ENCODE results near the gene NREP.
"Not testable (repeated sequence)": the region's sequence is repeated elsewhere in the genome, so short reads cannot be mapped to it uniquely, and the experiment has no call there.

The NREP gene

DNA sequence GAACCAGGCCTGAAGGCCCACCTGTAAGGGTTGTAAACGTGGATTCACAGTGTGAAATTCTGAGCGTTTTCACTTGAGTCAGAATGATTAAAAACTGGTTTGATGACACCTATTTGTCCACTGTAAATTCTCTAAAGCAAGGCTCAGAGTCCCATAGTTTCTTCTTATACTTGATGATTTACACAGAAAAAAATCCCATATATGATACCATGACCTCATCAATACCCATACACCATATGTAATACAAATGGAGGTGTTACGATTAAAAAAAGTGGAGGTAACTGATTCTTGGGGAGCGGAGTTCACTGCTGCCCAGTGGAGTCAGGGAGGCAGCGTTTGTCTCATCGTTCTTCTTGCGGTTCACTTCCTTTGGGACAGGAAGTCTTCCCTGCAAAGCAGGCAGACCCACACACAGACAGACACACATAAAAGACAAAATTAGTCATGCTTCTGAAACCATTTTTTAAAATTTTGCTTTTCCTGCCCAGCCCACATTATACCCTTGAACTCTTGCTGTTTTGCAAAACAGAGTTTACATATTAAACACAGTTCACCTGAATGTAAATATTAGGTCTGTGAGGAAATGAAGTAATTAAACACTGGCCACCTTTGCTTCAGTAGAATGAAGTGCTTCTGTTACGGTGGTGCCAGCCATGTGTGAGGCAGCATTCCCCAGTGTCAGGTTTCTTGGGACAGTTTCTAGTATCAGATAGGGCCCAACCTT lies 26.2 kb downstream of the NREP start:
- Histone ChIP-seq H3K4me3 (ENCODE audit: insufficient read length, low read depth) (no peak overlapping the region), H3K9me3 (ENCODE audit: insufficient read depth, low read length) (no peaks in the 10 kb centered on the region), H3K36me3 (ENCODE audit: insufficient read depth, insufficient read length, low read length) (peaks cover 53% of the 10 kb centered on the region), H3K9ac (ENCODE audit: insufficient read length, low read depth) (no peak overlapping the region), H3K27me3 (ENCODE audit: insufficient read depth, insufficient read length) (no peaks in the 10 kb centered on the region), H3K4me1 (ENCODE audit: insufficient read depth, insufficient read length) (no peaks in the 10 kb centered on the region)
- TF ChIP-seq YY1 (IDR thresholded peaks at IDR 0.05; ENCODE audit: insufficient read depth, insufficient read length) = no peak
- no peak for TF ChIP-seq ZNF274 (IDR thresholded peaks at IDR 0.05; ENCODE audit: low read depth, low read length)
- TF ChIP-seq SUZ12 (IDR thresholded peaks at IDR 0.05; ENCODE audit: extremely low read depth, insufficient read depth, insufficient read length) = no peak
- DNase-seq (ENCODE audit: low read depth, low spot score) = no peak

DNA sequence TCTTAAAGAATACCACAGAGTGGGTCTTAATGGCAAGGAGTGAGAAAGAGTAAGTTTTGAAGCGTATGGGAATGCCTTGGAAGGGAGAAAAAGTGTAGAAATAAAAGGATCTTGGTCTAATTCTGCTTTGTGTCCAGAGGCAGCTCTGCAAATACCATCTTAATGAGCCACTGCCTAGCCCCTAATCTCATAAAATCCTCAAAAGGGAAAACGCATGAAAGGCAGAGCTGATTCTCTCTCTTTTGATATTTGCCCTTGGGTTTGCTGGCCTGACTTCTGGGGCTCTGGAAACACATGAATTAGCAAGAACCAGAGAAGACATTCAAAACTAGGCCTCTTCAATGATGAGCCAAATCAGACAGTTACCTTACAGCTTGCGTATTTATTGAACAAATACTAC lies 28.1 kb downstream of the NREP start:
- Histone ChIP-seq H3K27me3 (ENCODE audit: insufficient read depth, insufficient read length) (no peaks in the 10 kb centered on the region), H3K4me3 (ENCODE audit: insufficient read length, low read depth) (no peak overlapping the region), H3K4me1 (ENCODE audit: insufficient read depth, insufficient read length) (no peaks in the 10 kb centered on the region), H3K36me3 (ENCODE audit: insufficient read depth, insufficient read length, low read length) (peaks cover 44% of the 10 kb centered on the region), H3K9ac (ENCODE audit: insufficient read length, low read depth) (no peak overlapping the region), H3K9me3 (ENCODE audit: insufficient read depth, low read length) (no peaks in the 10 kb centered on the region)
- TF ChIP-seq SUZ12 (IDR thresholded peaks at IDR 0.05; ENCODE audit: extremely low read depth, insufficient read depth, insufficient read length) = no peak
- no peak for TF ChIP-seq YY1 (IDR thresholded peaks at IDR 0.05; ENCODE audit: insufficient read depth, insufficient read length)
- no peak for TF ChIP-seq ZNF274 (IDR thresholded peaks at IDR 0.05; ENCODE audit: low read depth, low read length)
- DNase-seq (ENCODE audit: low read depth, low spot score) = no peak

DNA sequence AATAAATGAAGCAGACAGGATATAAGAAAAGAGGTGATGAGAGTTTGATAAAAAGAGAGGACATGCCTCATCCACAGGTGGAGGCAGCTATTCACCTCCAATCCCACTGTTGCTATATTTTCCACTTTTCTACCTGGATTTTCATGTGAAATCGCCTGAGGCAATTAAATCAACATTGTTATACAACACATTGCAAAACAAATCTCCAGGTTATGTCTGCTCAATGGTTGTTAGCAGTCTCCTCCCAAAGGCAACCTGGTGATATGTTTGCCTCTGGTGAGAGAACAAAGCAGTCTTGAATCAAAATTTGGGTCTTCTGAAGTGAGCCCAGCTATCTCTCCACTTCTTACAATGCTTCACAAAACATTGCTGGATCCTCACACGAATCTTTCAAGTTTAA lies 30.0 kb downstream of the NREP start:
- TF ChIP-seq ZNF274 (IDR thresholded peaks at IDR 0.05; ENCODE audit: low read depth, low read length) (no peak), YY1 (IDR thresholded peaks at IDR 0.05; ENCODE audit: insufficient read depth, insufficient read length) (no peak)
- H3K9me3 ChIP-seq (ENCODE audit: insufficient read depth, low read length) = no peaks in the 10 kb centered on the region
- H3K4me3 ChIP-seq (ENCODE audit: insufficient read length, low read depth) = no peak overlapping the region
- H3K9ac ChIP-seq (ENCODE audit: insufficient read length, low read depth) = no peak overlapping the region
- peaks cover 33% of the 10 kb centered on the region for H3K36me3 ChIP-seq (ENCODE audit: insufficient read depth, insufficient read length, low read length)
- no peak for DNase-seq (ENCODE audit: low read depth, low spot score)
- H3K27me3 ChIP-seq (ENCODE audit: insufficient read depth, insufficient read length) = no peaks in the 10 kb centered on the region
- no peaks in the 10 kb centered on the region for H3K4me1 ChIP-seq (ENCODE audit: insufficient read depth, insufficient read length)

DNA sequence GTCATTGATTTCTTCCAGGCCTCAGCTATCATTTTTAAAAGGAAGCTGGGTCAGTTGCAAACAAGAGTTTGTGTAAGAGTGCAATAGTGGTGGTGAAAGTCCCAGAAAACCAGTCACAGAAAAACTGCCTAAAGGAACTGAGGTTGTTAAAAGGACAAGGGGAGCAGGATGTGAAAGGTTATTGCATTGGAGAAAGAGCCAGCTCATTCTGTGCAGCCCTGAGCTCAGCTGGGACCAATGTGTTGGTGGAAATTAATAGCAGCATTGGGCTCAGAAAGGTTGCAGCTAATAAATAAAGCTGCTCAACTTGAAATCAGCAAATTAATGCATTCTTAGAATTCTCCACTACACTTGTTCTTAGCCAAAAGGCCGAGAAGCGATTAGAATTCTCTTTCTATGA lies 34.9 kb downstream of the NREP start:
- Histone ChIP-seq H3K4me1 (ENCODE audit: insufficient read depth, insufficient read length) (no peaks in the 10 kb centered on the region), H3K9ac (ENCODE audit: insufficient read length, low read depth) (no peak overlapping the region), H3K9me3 (ENCODE audit: insufficient read depth, low read length) (no peaks in the 10 kb centered on the region), H3K27me3 (ENCODE audit: insufficient read depth, insufficient read length) (no peaks in the 10 kb centered on the region), H3K36me3 (ENCODE audit: insufficient read depth, insufficient read length, low read length) (peaks cover 2% of the 10 kb centered on the region), H3K4me3 (ENCODE audit: insufficient read length, low read depth) (no peak overlapping the region)
- DNase-seq (ENCODE audit: low read depth, low spot score) = no peak
- TF ChIP-seq ZNF274 (IDR thresholded peaks at IDR 0.05; ENCODE audit: low read depth, low read length) = no peak
- TF ChIP-seq SUZ12 (IDR thresholded peaks at IDR 0.05; ENCODE audit: extremely low read depth, insufficient read depth, insufficient read length) = no peak
- no peak for TF ChIP-seq YY1 (IDR thresholded peaks at IDR 0.05; ENCODE audit: insufficient read depth, insufficient read length)

GRCh38 chr5:111720333-111720890 lies 36.6 kb downstream of the NREP start:
- Histone ChIP-seq H3K9me3 (ENCODE audit: insufficient read depth, low read length) (no peaks in the 10 kb centered on the region), H3K4me3 (ENCODE audit: insufficient read length, low read depth) (no peak overlapping the region), H3K27me3 (ENCODE audit: insufficient read depth, insufficient read length) (no peaks in the 10 kb centered on the region), H3K9ac (ENCODE audit: insufficient read length, low read depth) (no peak overlapping the region), H3K36me3 (ENCODE audit: insufficient read depth, insufficient read length, low read length) (no peaks in the 10 kb centered on the region), H3K4me1 (ENCODE audit: insufficient read depth, insufficient read length) (no peaks in the 10 kb centered on the region)
- no peak for DNase-seq (ENCODE audit: low read depth, low spot score)
- TF ChIP-seq YY1 (IDR thresholded peaks at IDR 0.05; ENCODE audit: insufficient read depth, insufficient read length) (no peak), ZNF274 (IDR thresholded peaks at IDR 0.05; ENCODE audit: low read depth, low read length) (no peak)

DNA sequence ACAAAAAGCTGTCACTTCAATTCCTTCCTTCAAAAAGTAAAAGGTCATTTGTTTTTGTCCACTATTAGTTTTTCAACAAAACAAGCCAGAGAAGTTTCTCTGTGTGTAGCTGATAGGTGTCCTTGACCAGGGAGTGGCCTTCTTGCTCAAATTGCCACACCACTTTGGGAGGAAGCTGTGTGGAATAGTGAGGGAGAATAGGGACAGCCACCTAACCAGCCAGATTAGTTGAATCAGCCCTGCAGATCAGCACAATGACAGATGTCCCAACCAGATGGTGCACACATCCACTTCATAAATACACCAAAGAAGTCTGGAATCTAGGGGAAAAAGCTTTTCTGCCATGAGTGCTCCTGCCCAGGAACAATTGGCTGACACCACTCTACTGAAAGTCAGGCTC lies 37.2 kb downstream of the NREP start:
- TF ChIP-seq ZNF274 (IDR thresholded peaks at IDR 0.05; ENCODE audit: low read depth, low read length) (no peak), YY1 (IDR thresholded peaks at IDR 0.05; ENCODE audit: insufficient read depth, insufficient read length) (no peak), SUZ12 (IDR thresholded peaks at IDR 0.05; ENCODE audit: extremely low read depth, insufficient read depth, insufficient read length) (no peak)
- H3K27me3 ChIP-seq (ENCODE audit: insufficient read depth, insufficient read length) = no peaks in the 10 kb centered on the region
- no peaks in the 10 kb centered on the region for H3K36me3 ChIP-seq (ENCODE audit: insufficient read depth, insufficient read length, low read length)
- H3K9me3 ChIP-seq (ENCODE audit: insufficient read depth, low read length) = no peaks in the 10 kb centered on the region
- H3K4me1 ChIP-seq (ENCODE audit: insufficient read depth, insufficient read length) = no peaks in the 10 kb centered on the region
- H3K4me3 ChIP-seq (ENCODE audit: insufficient read length, low read depth) = no peak overlapping the region
- no peak overlapping the region for H3K9ac ChIP-seq (ENCODE audit: insufficient read length, low read depth)
- no peak for DNase-seq (ENCODE audit: low read depth, low spot score)

- DNase-seq (ENCODE audit: low read depth, low spot score); H3K9ac ChIP-seq (ENCODE audit: insufficient read length, low read depth); H3K36me3 ChIP-seq (ENCODE audit: insufficient read depth, insufficient read length, low read length); H3K27me3 ChIP-seq (ENCODE audit: insufficient read depth, insufficient read length); H3K4me1 ChIP-seq (ENCODE audit: insufficient read depth, insufficient read length); H3K4me3 ChIP-seq (ENCODE audit: insufficient read length, low read depth); H3K9me3 ChIP-seq (ENCODE audit: insufficient read depth, low read length): not testable (repeated sequence)
Observed at GRCh38 chr5:111716789-111717188, 40.2 kb downstream of the NREP start.
